GM21367 (cell line): Measurements from ENCODE around the gene GLUD1.
"Not testable (repeated sequence)": the region's sequence is repeated elsewhere in the genome, so short reads cannot be mapped to it uniquely, and the experiment has no call there.

Source experiments
- ATAC-seq: cut with Tn5 transposase; IDR thresholded peaks from one replicate; pipeline ENCODE4 v1.9.1; 2021; ENCODE audit not compliant: unreplicated experiment

The GLUD1 gene

GRCh38 chr10:87090779-87091178 lies 3.9 kb downstream of the GLUD1 start:
- ATAC-seq, result no peak

- ATAC-seq, result no peak
Observed at GRCh38 chr10:87089746-87090145, 4.9 kb downstream of the GLUD1 start.

GRCh38 chr10:87085537-87085936 lies 9.1 kb downstream of the GLUD1 start:
- ATAC-seq, result no peak

GRCh38 chr10:87084291-87084782 lies 10.3 kb downstream of the GLUD1 start:
- ATAC-seq, result not testable (repeated sequence)

GRCh38 chr10:87083576-87084290 lies 10.9 kb downstream of the GLUD1 start:
- not testable (repeated sequence) for ATAC-seq

- ATAC-seq, result not testable (repeated sequence)
Observed at GRCh38 chr10:87082219-87082618, 12.4 kb downstream of the GLUD1 start.

GRCh38 chr10:87081574-87081973 lies 13.1 kb downstream of the GLUD1 start:
- ATAC-seq, result not testable (repeated sequence)

GRCh38 chr10:87080621-87081020 lies 14.0 kb downstream of the GLUD1 start:
- ATAC-seq, result not testable (repeated sequence)

GRCh38 chr10:87079106-87079836 lies 15.4 kb downstream of the GLUD1 start:
- ATAC-seq, result no peak

GRCh38 chr10:87076421-87076820 lies 18.2 kb downstream of the GLUD1 start:
- ATAC-seq, result not testable (repeated sequence)

- ATAC-seq, result no peak
Observed at GRCh38 chr10:87072449-87072848, 22.2 kb downstream of the GLUD1 start.

GRCh38 chr10:87068281-87068680 lies 26.4 kb downstream of the GLUD1 start:
- no peak for ATAC-seq

GRCh38 chr10:87066865-87067264 lies 27.8 kb downstream of the GLUD1 start:
- ATAC-seq, result no peak

- ATAC-seq, result no peak
Observed at GRCh38 chr10:87066178-87066577, 28.5 kb downstream of the GLUD1 start.

GRCh38 chr10:87064651-87065050 lies 30.0 kb downstream of the GLUD1 start:
- ATAC-seq, result no peak

- no peak for ATAC-seq
Observed at GRCh38 chr10:87060280-87060928, 34.2 kb downstream of the GLUD1 start.

- ATAC-seq, result no peak
Observed at GRCh38 chr10:87059401-87059800, 35.2 kb downstream of the GLUD1 start.

GRCh38 chr10:87058171-87058570 lies 36.5 kb downstream of the GLUD1 start:
- no peak for ATAC-seq

- ATAC-seq, result no peak
Observed at GRCh38 chr10:87054373-87055295, 40.0 kb downstream of the GLUD1 start.

- no peak for ATAC-seq
Observed at GRCh38 chr10:87053577-87054181, 41.0 kb downstream of the GLUD1 start.
